GM19395 (cell line): ENCODE data around the gene COPG2.
A peak's percentile ranks its signal among the peaks of the same experiment; 100 is the strongest.

ENCODE experiments used
- ATAC-seq: cut with Tn5 transposase; IDR thresholded peaks from one replicate; pipeline ENCODE4 v1.9.1; 2021; ENCODE audit warnings: mild to moderate bottlenecking, moderate library complexity; ENCODE audit not compliant: unreplicated experiment

The COPG2 gene

DNA sequence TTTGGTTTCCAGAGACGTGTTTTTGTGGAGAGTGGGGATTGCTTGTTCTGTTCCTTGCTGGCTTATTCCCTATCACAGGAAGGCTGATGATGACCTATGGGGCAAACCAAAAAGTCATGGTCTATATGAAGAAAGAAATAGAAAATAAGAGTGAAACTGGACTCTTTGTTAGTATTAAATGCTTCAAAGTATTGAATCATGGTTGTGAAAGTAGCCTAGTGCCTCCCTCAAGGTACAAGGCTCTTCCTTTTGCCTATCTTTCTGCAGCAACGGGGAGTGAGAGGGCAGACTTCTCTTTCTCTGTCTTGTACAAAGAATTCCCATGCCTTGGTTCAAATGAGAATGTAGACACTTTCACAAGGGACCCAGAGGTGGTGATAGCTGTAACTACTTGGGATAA lies 167.6 kb downstream of the COPG2 start:
- no peak for ATAC-seq

DNA sequence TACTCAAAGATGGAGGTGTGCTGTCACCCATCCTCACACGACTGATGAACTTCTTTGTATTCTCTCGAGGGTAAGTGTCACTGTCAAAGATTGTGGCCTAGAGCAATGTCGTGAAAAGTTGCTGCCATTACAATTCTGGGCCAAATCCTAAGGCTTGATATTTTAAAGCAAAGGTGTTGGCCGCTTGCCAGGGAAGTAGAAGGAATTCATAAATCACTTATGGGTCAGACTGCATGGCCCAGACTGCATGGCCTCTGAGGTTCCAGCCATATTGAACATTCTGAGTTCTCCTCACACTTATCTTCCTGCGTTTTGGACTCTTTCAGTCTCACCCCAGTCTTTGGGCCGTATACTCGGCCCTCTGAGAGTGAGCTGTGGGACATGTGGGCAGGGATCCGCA lies 168.1 kb downstream of the COPG2 start:
- ATAC-seq, result no peak

DNA sequence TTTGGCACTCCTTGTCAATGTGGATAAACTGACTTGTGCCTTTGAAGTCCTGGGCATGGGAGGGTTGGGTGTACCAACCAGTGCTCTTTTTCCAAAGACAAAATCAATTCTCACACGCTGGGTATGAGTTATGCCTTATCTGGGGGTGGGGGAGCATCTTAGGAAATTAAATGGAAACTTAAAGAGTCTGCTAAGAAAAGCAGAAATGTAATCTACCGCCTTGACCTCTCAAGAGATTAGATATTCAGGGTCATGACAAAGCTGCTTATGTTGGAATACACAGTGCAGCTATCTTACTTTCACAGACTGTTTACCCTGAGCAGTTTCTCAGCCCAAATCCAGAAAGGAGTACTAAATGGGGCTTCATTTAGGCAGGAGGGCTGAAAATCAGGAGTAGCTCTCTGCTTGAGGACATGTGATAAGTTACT lies 174.1 kb downstream of the COPG2 start:
- no peak for ATAC-seq

DNA sequence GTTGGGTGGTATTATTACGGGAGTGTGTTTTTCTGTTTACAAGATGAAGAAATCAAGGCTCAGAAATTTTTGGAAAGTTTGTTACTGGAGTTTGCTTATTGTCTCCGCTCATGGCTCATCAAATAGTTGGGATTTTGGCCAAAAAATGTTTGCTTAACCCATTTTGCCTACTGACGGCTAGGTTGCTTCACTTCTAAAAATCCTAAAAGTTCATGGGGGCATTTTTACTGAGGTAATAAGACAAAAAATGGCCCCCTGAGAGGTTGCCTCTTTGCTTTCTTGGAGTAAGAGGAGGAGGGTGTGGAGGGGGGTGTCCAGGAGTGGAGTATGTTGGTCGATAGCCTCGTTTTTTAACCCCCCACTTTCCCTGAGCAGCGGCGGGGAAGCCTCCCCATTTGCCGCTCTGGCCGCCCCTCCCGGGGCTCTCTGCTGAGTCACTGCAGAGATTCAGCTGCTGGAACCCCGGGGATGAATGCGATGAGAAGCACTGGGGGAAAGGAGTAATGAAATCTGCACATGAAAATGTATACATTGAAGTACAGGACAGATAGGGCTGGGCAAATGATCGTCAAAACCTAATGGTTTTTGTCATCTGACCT lies 175.2 kb downstream of the COPG2 start:
- no peak for ATAC-seq

DNA sequence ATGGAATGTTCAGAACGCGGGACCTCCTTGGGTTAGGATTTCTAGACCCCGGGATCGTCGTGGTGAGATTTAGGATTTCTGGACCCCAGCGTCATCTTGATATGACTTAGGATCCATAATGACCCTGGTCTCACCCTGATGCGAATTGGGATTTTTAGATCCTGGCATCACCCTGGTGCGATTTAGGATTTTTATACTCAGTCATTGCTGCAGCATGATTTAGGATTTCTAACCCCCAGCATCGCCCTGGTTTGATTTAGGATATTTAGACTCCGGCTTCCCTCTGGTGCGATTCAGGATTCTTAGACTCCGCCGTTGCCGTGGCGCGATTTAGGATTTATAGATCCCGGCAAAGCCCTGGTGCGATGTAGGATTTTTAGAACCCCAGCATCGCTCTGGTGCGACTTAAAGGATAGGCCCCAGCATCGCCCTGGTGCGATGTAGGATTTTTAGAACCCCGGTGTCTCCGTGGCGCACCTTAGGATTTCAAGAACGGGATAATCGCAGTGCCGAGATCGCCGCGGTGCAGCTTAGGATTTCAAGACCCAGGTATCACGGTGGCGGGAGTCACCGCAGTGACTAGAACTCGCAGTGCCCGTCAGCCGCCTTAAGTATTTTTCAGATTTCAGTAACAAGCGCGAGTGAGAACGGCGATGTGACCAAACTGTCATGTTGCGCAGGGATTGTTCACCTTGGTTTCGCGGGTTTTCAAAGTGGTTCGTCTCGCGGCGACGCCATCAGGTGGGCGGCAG lies 175.8 kb downstream of the COPG2 start:
- no peak for ATAC-seq

DNA sequence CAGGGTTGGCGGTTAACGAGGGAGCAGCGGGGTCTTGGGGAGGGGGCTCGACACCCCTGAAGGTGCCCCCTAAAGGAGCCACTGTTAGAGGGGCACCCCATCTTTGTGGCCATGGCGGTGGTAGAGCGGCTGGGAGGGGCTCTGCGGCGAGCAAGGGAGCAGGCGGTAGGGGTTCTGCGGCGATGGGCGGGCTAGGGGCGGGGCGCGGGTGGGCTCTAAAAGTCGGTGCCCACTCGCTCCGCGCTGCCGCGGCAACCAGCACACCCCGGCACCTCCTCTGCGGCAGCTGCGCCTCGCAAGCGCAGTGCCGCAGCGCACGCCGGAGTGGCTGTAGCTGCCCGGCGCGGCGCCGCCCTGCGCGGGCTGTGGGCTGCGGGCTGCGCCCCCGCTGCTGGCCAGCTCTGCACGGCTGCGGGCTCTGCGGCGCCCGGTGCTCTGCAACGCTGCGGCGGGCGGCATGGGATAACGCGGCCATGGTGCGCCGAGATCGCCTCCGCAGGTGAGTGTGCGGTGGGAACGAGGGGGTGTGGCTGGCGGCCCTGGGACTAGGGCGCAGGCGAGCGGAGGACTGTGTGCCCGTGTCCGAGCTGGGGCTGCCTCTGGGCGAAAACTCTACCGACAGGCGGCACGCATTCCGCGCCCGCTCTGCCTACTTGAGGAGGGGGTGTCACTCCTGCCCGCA lies 176.6 kb downstream of the COPG2 start, which contains the start of gene MEST:
Gene MEST (plus strand): TSS at position 245 of the 682 bp plus-strand sequence. CDS start 229 bp downstream, at position 474.
- no peak for ATAC-seq

DNA sequence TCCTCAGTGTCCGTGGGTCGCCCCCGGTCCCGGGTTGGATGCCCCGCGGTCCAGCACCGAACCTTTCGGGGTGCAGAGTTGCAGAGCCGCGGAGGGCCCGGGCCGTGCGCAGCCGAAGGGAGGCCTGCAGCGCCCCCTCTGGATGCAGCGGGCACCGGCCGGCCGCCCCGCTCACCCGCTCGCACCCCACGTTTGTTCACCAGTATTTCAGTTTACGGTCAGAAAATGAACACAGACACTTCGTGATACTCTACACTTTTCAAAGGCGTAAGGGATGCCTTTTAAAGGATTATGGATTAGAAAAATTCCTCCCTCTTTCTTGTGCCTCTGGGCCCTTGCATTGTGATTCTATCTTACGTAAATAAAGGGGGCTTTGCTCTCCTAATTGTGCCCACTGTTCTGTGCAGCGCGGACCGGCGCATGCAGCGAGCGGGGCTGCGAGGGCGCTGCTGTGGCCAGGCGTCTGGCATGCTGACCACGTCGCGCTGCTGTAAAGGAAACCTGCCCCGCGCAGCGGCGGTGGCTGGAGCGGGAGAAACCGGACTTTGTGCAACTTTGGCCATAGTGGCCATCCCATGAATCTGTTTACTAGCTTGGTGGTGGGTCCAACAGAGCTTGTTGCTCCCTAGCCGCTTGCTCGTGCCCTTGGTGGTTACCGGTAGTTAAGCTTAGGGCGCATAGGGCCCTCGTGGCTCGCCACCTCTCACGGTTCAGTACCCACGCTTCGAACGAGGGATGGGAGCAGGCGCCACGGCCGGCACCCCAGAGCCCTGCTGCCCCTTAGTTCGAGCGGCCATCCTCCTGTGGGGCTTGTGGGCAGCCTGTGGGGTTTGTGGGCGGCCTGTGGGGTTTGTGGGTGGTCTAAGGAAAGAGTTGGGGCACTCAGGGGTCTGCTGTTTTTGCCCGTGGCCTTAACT lies 177.4 kb downstream of the COPG2 start:
- ATAC-seq, result no peak

DNA sequence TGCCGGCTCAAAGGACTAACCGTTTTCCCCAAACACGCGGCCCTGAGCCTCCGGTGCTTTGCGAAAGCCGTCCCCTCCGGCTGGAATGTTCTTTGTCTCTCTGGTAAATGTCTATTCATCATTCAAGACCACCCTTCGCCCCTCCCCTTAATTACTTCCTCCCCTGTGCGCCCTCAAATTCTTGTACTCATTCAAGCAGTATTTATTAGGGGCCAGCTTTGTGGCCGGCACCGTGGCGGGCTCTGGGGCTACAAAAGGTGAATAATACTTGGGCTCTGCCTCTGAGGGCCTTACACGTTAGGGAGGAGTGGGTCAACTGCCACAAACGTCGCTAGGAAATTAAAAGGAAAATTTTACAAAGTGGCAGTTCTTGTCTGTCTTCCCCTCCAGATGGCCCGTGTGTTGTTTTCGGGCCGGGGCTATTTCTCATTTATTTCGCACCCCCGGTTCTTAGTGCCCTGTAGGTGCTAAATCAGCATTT lies 178.2 kb downstream of the COPG2 start:
- ATAC-seq, result no peak

DNA sequence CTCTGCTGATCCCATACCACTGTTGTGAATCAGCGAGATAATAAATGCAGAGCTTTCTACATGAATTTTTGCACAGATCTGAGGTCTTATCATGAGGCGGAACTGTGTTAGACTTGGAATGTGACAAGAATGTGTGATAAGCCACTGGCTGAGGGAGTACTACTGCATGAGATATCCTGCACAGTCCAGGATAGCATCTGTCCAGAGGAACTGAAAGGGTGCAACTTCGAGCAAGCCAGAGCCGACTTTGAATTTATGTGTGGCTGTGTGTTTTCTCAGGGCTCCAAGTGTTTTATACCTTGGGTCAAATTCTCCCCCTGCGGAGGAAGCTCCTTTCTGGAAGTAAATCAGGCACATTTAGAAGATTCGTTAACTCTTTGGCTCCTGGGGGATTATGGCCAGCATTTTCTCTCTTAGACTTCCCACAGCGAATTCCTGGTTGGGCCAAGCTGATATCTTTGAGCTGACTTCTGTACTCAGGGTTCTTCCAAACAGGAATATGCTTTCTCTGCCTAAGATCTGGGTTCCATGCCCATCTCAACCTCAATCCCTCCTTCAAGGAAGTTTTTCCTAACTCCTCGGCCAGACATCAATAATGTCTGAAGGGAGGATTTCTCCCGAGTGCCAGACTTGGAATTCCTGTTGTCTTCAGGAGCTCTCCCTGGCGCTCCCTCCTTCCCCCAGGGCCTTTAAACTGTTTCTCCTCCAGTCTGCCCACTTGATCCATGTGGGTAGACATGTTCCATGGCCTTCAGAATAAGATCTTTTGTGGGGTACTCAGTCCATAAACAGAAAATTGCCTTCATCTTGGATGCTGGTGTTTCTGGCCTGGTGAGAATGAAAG lies 179.2 kb downstream of the COPG2 start:
- ATAC-seq, result no peak

DNA sequence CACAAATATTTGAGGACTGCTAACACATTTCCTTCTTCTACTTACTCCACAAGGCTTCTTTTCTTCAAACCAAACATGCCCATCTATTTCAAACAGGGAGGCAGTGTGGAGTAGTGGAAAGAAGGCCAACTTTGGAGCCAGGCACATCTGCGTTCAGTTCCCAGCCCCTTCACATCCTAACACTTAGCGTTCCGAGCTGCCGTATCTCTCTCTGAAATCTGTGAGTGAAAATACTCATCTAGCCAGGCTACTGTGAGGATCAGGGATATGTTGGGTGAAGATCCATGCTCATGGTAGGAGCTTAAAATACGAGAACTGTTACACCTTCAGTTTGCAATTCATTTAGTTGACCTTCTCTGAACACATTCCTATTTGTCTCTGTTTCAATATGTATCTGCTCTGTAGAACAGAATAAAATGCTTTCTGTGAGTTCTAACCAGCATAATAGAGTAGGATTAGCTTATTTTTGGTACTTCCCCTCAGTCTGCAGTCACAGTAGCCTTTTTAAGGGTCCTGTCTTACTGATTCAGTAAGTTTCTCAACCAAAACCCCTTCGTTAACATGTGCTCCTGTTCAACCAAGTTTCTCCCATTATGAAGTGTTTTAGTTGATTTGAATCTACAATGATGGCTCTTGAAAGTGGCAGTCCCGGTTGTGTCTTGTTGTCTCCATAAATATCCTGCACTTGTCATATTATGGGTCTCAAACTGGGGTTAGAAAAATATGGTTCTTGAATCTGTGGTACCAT lies 180.0 kb downstream of the COPG2 start:
- ATAC-seq, result no peak

DNA sequence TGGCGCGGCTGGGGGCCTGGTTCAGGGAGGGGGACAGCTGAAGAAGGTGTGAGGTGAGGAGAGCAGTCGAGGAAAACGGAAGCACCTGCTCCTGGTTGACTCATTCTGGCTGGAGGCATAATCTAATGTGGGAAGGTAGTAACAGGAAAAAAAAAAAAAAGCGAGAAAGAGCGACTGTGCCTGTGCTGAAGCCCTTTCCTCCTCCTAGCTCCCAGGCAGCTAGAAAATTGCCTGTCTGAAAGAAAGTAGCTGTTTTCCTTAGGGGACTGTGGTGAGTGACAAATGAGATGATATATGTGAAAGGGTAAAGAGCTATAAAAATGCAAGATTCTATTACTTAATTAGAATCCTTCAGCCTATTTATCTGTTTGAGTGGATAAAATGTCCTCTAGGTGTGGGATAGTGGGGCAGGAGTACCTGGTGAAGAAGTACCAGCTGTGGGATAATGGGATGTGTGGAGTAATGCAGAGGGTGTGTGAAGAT lies 181.6 kb downstream of the COPG2 start:
- no peak for ATAC-seq

DNA sequence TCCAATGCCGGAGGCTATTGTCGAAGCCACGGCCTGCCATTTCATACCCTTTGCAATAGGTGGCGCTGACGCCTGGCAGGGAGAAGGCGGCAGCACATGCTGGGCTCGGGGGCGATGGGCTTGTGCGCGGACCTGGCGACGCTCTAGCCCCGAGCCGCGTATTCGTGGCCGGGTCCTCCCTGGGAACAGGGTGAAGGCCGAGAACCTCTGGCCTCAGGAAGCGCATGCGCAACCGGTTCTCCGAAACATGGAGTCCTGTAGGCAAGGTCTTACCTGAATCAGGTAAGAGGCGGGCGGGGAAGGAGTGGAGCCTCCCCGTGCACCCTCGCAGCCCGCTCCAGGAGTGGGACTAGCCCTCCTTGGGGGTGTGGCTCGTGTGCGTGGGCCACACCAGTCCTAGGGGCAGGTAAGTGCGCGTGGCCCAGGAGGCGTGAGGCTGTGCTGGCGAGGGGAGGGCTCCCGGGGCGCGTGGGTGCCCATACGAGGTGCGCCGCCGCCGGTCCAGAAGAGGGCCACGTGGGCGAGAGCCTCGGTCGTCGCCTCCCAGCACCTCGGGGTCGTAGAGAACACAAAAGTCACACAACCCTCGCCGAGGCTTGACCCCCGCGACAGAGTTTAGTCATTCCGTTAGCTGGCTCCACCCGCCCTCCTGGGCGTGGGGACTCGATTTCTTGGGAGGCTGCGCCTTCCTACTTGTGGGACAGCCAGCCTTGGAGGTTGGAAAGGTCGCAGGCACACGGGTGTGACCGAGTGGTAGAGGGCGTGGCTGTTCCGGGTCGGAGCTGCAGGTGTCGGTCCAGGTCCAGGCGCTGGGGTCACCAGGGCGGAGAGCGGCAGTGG lies 182.2 kb downstream of the COPG2 start:
- ATAC-seq, result peak; percentile 55

DNA sequence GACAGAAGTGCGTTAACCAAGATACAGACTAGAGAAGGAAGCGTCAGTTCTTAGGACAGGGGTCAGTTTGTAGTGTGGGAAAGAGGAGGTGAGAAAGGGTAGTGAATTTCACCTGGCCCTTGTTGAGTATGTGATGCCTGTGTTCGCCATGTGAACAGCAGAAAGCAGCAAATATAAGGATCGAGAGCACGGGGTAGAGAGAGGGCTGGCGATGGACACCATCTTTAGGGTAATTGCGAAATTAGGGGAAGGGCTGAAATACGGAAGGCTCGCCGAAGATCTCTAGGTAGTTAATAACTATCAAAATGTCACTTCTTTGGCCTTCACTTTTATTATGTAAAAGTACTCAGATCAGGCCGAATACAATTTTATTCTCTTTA lies 182.8 kb downstream of the COPG2 start:
- no peak for ATAC-seq

DNA sequence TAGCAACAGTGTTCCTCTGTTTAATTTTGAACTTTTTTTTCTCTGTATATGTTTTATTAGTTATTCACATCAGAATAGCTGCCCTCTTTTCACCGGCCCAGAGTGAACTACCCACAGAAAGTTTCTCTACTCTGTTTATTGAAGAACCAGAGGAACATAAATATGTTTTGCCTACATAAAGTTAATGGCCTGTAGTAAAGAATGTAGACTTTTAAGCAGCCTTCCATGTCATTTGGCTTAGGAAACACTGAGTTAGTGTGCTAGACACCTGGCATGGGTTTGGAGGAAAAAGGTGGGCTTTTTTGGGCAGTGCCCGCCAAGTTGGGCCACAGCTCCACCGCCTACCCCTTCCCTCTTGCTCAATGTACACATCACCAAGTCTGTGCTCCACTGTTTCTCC lies 185.5 kb downstream of the COPG2 start:
- ATAC-seq, result no peak

DNA sequence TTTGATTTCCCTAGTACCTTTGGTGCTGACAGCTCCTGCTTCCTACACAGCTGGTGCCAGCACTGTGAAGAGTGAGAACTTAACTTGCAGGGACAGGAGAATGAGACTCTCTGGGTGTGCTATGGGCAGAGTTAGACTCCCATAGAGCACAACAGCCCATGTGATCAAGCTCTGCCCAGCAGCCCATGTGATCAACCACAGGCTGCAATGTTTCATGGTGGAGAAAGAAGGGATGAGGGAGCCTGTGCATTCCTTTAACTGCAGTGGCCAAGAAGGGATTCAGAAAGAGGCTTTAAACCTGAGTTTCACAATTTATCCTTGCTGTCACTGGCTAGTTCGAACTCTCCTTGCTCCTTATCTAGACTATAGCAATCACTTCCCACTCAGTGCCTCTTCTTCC lies 186.7 kb downstream of the COPG2 start:
- no peak for ATAC-seq

DNA sequence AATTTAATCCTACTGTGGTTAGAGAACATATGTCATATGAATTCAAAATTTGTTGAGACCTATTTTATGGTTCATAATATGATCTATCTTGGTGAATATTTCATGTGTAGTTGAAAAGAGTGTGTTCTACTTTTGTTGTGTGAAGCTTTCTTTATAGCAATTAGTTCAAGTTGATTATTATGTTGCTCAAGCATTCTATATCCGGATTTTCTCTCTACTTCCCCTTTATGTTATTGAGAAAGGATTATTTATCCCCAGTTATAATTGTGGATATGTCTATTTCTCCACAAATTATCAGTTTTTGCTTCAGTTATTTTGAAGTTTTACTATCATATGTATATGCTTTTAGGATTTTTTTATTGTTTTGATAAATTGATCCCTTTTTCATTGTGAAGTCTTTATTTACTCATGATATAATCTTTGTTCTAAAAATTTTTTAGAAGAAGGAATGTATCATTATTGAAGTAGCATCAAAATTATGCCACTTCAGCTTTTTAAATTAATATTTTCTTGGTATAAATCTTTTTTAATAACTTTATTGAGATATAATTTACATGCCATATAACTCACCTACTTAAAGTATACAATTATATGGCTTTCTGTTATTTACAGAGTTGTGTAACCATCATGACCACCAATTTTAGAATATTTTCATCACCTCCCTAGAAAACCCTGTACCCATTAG lies 188.7 kb downstream of the COPG2 start:
- ATAC-seq, result no peak

DNA sequence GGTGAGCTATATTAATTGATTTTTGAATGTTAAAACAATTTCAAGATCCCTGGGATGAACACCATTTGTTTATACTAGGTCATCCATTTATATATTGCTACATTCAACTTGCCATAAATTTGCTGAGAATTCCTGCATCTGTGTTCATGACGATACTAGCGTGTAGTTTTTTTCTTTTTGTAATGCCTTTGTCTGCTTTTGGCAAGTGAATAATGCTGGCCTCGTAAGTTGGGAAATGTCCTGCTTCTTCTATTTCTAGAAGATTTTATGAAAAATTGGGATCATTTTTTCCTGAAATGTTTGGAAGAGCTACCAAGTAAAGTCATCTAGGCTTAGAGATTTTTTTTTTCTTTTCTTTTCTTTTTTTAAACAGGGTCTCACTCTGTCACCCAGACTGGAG lies 189.6 kb downstream of the COPG2 start:
- no peak for ATAC-seq
